ENCODE data around the gene UQCRH. TPM values are rescaled to one million over a fixed set of nuclear protein-coding genes. Genes with fewer than 3 reads are reported as not detected.
"Not testable (repeated sequence)": the region's sequence is repeated elsewhere in the genome, so short reads cannot be mapped to it uniquely, and the experiment has no call there.

UQCRH gene
- total RNA-seq, 2 experiments from 2014 or later = 101 to 103 TPM

- H3K4me3 Mint-ChIP-seq; H3K27ac Mint-ChIP-seq; DNase-seq; H3K36me3 ChIP-seq (ENCODE audit: insufficient read depth, low read length); H3K27me3 ChIP-seq (ENCODE audit: control insufficient read depth in 1 of 2, insufficient read depth in 2 of 2, low read length in 2 of 2); H3K9me3 ChIP-seq (ENCODE audit: control insufficient read depth in 1 of 2, insufficient read depth in 1 of 2, low read length in 2 of 2); POLR2A ChIA-PET; H3K27me3 Mint-ChIP-seq; H3K4me1 Mint-ChIP-seq (ENCODE audit: low read depth); H3K36me3 Mint-ChIP-seq (ENCODE audit: low read depth); H3K27ac ChIP-seq (ENCODE audit: low read depth in 1 of 2, low read length in 2 of 2); H3K4me3 ChIP-seq (ENCODE audit: low read length); H3K4me1 ChIP-seq (ENCODE audit: insufficient read depth, low read length); ATAC-seq (ENCODE audit: poor library complexity); intact Hi-C loops (cut with DNase I, micrococcal nuclease); H3K9me3 Mint-ChIP-seq: not testable (repeated sequence)
- CTCF ChIA-PET = interaction anchor here (1.3 kb wide), 1 partner anchor 18 kb away, joined by 3 read pairs; no protein-coding TSS in a partner anchor
Observed at GRCh38 chr1:46329807-46330206, 26.3 kb downstream of the UQCRH start.

- H3K4me1 ChIP-seq (ENCODE audit: insufficient read depth, low read length); H3K9me3 Mint-ChIP-seq; POLR2A ChIA-PET; H3K36me3 Mint-ChIP-seq (ENCODE audit: low read depth); H3K27me3 Mint-ChIP-seq; H3K4me3 Mint-ChIP-seq; H3K4me3 ChIP-seq (ENCODE audit: low read length); CTCF ChIA-PET; H3K27ac Mint-ChIP-seq; H3K27me3 ChIP-seq (ENCODE audit: control insufficient read depth in 1 of 2, insufficient read depth in 2 of 2, low read length in 2 of 2); H3K27ac ChIP-seq (ENCODE audit: low read depth in 1 of 2, low read length in 2 of 2); DNase-seq; intact Hi-C loops (cut with DNase I, micrococcal nuclease); H3K9me3 ChIP-seq (ENCODE audit: control insufficient read depth in 1 of 2, insufficient read depth in 1 of 2, low read length in 2 of 2); H3K36me3 ChIP-seq (ENCODE audit: insufficient read depth, low read length); ATAC-seq (ENCODE audit: poor library complexity); H3K4me1 Mint-ChIP-seq (ENCODE audit: low read depth): not testable (repeated sequence)
Observed at GRCh38 chr1:46330381-46330780, 26.9 kb downstream of the UQCRH start.

- H3K9me3 Mint-ChIP-seq; H3K27me3 ChIP-seq (ENCODE audit: control insufficient read depth in 1 of 2, insufficient read depth in 2 of 2, low read length in 2 of 2); H3K27me3 Mint-ChIP-seq; intact Hi-C loops (cut with DNase I, micrococcal nuclease); H3K9me3 ChIP-seq (ENCODE audit: control insufficient read depth in 1 of 2, insufficient read depth in 1 of 2, low read length in 2 of 2); H3K4me1 ChIP-seq (ENCODE audit: insufficient read depth, low read length); H3K36me3 Mint-ChIP-seq (ENCODE audit: low read depth); H3K36me3 ChIP-seq (ENCODE audit: insufficient read depth, low read length); H3K4me3 Mint-ChIP-seq; POLR2A ChIA-PET; ATAC-seq (ENCODE audit: poor library complexity); H3K4me1 Mint-ChIP-seq (ENCODE audit: low read depth); CTCF ChIA-PET; DNase-seq; H3K27ac ChIP-seq (ENCODE audit: low read depth in 1 of 2, low read length in 2 of 2); H3K27ac Mint-ChIP-seq; H3K4me3 ChIP-seq (ENCODE audit: low read length): not testable (repeated sequence)
Observed at GRCh38 chr1:46331786-46332540, 28.5 kb downstream of the UQCRH start.

GRCh38 chr1:46333300-46334029 is 30.0 kb downstream of the UQCRH start:
- Mint-ChIP-seq H3K9me3 (no peaks in the 10 kb centered on the region), H3K4me1 (ENCODE audit: low read depth) (no peaks in the 10 kb centered on the region), H3K27ac (no peak overlapping the region), H3K27me3 (no peaks in the 10 kb centered on the region), H3K4me3 (no peak overlapping the region), H3K36me3 (ENCODE audit: low read depth) (no peaks in the 10 kb centered on the region)
- no peak overlapping the region for H3K27ac ChIP-seq (ENCODE audit: low read depth in 1 of 2, low read length in 2 of 2)
- ChIA-PET CTCF (interaction anchor here (0.8 to 1.8 kb wide), 2 partner anchors 14 to 22 kb away, joined by 3 to 8 read pairs; no protein-coding TSS in a partner anchor), POLR2A (no interaction called here)
- no peaks in the 10 kb centered on the region for H3K27me3 ChIP-seq (ENCODE audit: control insufficient read depth in 1 of 2, insufficient read depth in 2 of 2, low read length in 2 of 2)
- no peak for ATAC-seq (ENCODE audit: poor library complexity)
- peak in 2 of 14 experiments; percentile 28 to 33 for DNase-seq
- TF ChIP-seq CTCF (IDR thresholded peaks at IDR 0.05) = no peak
- no peak overlapping the region for H3K4me3 ChIP-seq (ENCODE audit: low read length)
- H3K4me1 ChIP-seq (ENCODE audit: insufficient read depth, low read length) = no peaks in the 10 kb centered on the region
- H3K9me3 ChIP-seq (ENCODE audit: control insufficient read depth in 1 of 2, insufficient read depth in 1 of 2, low read length in 2 of 2) = no peaks in the 10 kb centered on the region
- H3K36me3 ChIP-seq (ENCODE audit: insufficient read depth, low read length) = no peaks in the 10 kb centered on the region
- intact Hi-C loops (cut with DNase I, micrococcal nuclease) = no loop called here

Measured in CD4-positive, alpha-beta T cell (primary cell).